ENCODE results near the gene GPR176.

The GPR176 gene

DNA sequence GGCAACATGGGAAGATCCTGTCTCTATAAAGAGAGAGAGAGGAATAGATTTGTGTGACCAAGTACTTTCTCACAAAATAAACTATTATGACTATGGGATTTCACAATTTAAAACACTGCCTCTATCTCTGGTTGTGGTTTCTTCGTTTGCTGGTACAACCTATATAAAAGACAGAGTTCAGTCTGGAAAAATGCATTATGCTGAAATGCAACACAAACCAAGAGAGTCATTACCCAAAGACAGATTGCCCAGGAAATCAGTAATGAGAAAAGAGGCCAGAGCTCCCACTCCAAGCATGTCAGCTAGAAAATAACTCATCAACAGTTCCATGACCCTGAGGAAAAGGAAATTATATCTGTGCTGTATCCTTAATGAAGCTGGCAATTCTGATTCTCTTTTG is 23.2 kb downstream of the GPR176 start:
- no peak for TF ChIP-seq USF1 (IDR thresholded peaks at IDR 0.05)
- no peak for TF ChIP-seq CEBPB (IDR thresholded peaks at IDR 0.05)
- no peak for TF ChIP-seq TAF1 (IDR thresholded peaks at IDR 0.05; ENCODE audit: low read depth)
- TF ChIP-seq TEAD4 (IDR thresholded peaks at IDR 0.05), result no peak
- TF ChIP-seq EGR1 (IDR thresholded peaks at IDR 0.05), result no peak
- no peak for TF ChIP-seq NFIC (IDR thresholded peaks at IDR 0.05)
- no peak for TF ChIP-seq RAD21 (IDR thresholded peaks at IDR 0.05; ENCODE audit: low read depth)
- TF ChIP-seq FOXM1 (IDR thresholded peaks at IDR 0.05; ENCODE audit: borderline replicate concordance, low read depth), result no peak
- TF ChIP-seq EP300 (IDR thresholded peaks at IDR 0.05; ENCODE audit: borderline replicate concordance), result no peak
- no peak for TF ChIP-seq CREB1 (IDR thresholded peaks at IDR 0.05; ENCODE audit: low read depth)

- no peak for TF ChIP-seq ZBTB7A (IDR thresholded peaks at IDR 0.05; ENCODE audit: low read depth)
- no peak for TF ChIP-seq FOXM1 (IDR thresholded peaks at IDR 0.05; ENCODE audit: borderline replicate concordance, low read depth)
- no peak for TF ChIP-seq TEAD4 (IDR thresholded peaks at IDR 0.05)
- no peak for TF ChIP-seq CEBPB (IDR thresholded peaks at IDR 0.05)
- no peak for TF ChIP-seq TCF12 (IDR thresholded peaks at IDR 0.05; ENCODE audit: low read depth)
- TF ChIP-seq NFIC (IDR thresholded peaks at IDR 0.05), result no peak
- TF ChIP-seq EP300 (IDR thresholded peaks at IDR 0.05; ENCODE audit: borderline replicate concordance), result no peak
- no peak for TF ChIP-seq CREB1 (IDR thresholded peaks at IDR 0.05; ENCODE audit: low read depth)
- no peak for TF ChIP-seq REST (IDR thresholded peaks at IDR 0.05; ENCODE audit: low read depth)
- no peak for TF ChIP-seq YY1 (IDR thresholded peaks at IDR 0.05; ENCODE audit: low read depth)
- no peak for TF ChIP-seq MAX (IDR thresholded peaks at IDR 0.05)
- no peak for TF ChIP-seq RAD21 (IDR thresholded peaks at IDR 0.05; ENCODE audit: low read depth)
- TF ChIP-seq USF1 (IDR thresholded peaks at IDR 0.05), result no peak
- no peak for TF ChIP-seq TAF1 (IDR thresholded peaks at IDR 0.05; ENCODE audit: low read depth)
- TF ChIP-seq EGR1 (IDR thresholded peaks at IDR 0.05), result no peak
These were observed 24.0 kb downstream of the GPR176 start for GRCh38 chr15:39896101-39896500.

DNA sequence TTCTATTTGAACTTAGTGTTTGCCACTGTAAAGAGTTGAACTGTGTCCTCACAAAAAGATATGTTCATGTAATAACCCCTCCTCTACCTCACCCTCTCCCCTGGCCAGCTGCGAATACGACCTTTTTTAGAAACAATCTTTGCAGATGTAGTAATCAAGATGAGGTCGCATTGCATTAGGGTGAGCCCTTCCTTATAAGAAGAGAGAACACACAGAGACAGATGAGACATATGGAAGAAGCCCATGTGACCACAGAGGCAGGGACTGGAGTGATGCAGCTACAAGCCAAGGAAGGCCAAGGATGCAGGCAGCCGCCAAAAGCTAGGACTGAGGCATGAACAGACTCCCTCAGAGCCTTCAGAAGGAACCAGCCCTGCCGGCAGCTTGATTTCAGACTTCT is 27.6 kb downstream of the GPR176 start:
- no peak for TF ChIP-seq CREB1 (IDR thresholded peaks at IDR 0.05; ENCODE audit: low read depth)
- TF ChIP-seq REST (IDR thresholded peaks at IDR 0.05; ENCODE audit: low read depth), result no peak
- no peak for TF ChIP-seq TCF12 (IDR thresholded peaks at IDR 0.05; ENCODE audit: low read depth)
- TF ChIP-seq USF1 (IDR thresholded peaks at IDR 0.05), result no peak
- TF ChIP-seq RAD21 (IDR thresholded peaks at IDR 0.05; ENCODE audit: low read depth), result no peak
- no peak for TF ChIP-seq FOXM1 (IDR thresholded peaks at IDR 0.05; ENCODE audit: borderline replicate concordance, low read depth)
- TF ChIP-seq EP300 (IDR thresholded peaks at IDR 0.05; ENCODE audit: borderline replicate concordance), result no peak
- no peak for TF ChIP-seq TAF1 (IDR thresholded peaks at IDR 0.05; ENCODE audit: low read depth)
- no peak for TF ChIP-seq TEAD4 (IDR thresholded peaks at IDR 0.05)

- TF ChIP-seq NFIC (IDR thresholded peaks at IDR 0.05) (no peak), USF1 (IDR thresholded peaks at IDR 0.05) (no peak), YY1 (IDR thresholded peaks at IDR 0.05; ENCODE audit: low read depth) (no peak), ZBTB7A (IDR thresholded peaks at IDR 0.05; ENCODE audit: low read depth) (no peak), CEBPB (IDR thresholded peaks at IDR 0.05) (no peak), TCF12 (IDR thresholded peaks at IDR 0.05; ENCODE audit: low read depth) (no peak), RAD21 (IDR thresholded peaks at IDR 0.05; ENCODE audit: low read depth) (no peak), CREB1 (IDR thresholded peaks at IDR 0.05; ENCODE audit: low read depth) (no peak), MAX (IDR thresholded peaks at IDR 0.05) (no peak), TEAD4 (IDR thresholded peaks at IDR 0.05) (no peak), FOXM1 (IDR thresholded peaks at IDR 0.05; ENCODE audit: borderline replicate concordance, low read depth) (no peak), TAF1 (IDR thresholded peaks at IDR 0.05; ENCODE audit: low read depth) (no peak), EGR1 (IDR thresholded peaks at IDR 0.05) (no peak), EP300 (IDR thresholded peaks at IDR 0.05; ENCODE audit: borderline replicate concordance) (no peak), REST (IDR thresholded peaks at IDR 0.05; ENCODE audit: low read depth) (no peak)
These were observed 29.4 kb downstream of the GPR176 start for GRCh38 chr15:39890621-39891020.

Data from Ishikawa (cell line).